A549 (cell line): ENCODE data around the gene DIP2A. TPM values are rescaled to one million over a fixed set of nuclear protein-coding genes. Genes with fewer than 3 reads are reported as not detected.

Experiments used
- ATAC-seq, 2 experiments: fragments of 200-7000 bp in 1 of 2; fragments of >200 bp in 1 of 2; cut with Nextera tagmentation in 1 of 2; cut with Tn5 transposase in 1 of 2; 3 replicates each; pipeline versions ENCODE4 v1.8.0 to v1.9.1; 2018 to 2020; ENCODE audit warnings: mild to moderate bottlenecking in 1 of 2, moderate library complexity in 1 of 2
- CTCF ChIA-PET: fragments of 300-600 bp; sonication (Branson Sonifier 250); formaldehyde crosslinking; extraction: SDS; loops from one replicate; lab custom pipeline; 2021; ENCODE audit warnings: antibody characterized with exemption, inconsistent platforms; lab: Yijun Ruan, JAX
- POLR2A ChIA-PET: fragments of 350-600 bp; formaldehyde crosslinking; extraction: SDS; loops from one replicate; lab custom pipeline; 2021; ENCODE audit warnings: antibody characterized with exemption, inconsistent platforms; lab: Yijun Ruan, JAX
- DNase-seq, 2 experiments: peaks; one replicate each; pipeline versions ENCODE4 v3.0.0 to v3.0.0-alpha.2; 2011 to 2016; ENCODE audit warnings: low read depth in 1 of 2, low spot score in 1 of 2
- FAIRE-seq: peaks from 2 replicates; lab custom pipeline; 2011; peaks lifted over from hg19 to GRCh38; lab: Jason Lieb, UNC
- H3K27ac ChIP-seq, 2 experiments: fragments of >200 bp; sonication (Bioruptor Twin); formaldehyde crosslinking; 3 replicates each; pipeline ENCODE4 v1.5.1; 2016 to 2017
- H3K4me1 ChIP-seq: fragments of >200 bp; sonication (Bioruptor Twin); formaldehyde crosslinking; 3 replicates; pipeline ENCODE4 v1.6.1; 2016
- H3K4me2 ChIP-seq: fragments of >200 bp; sonication (Bioruptor Twin); formaldehyde crosslinking; 3 replicates; pipeline ENCODE4 v1.6.1; 2016
- H3K4me3 ChIP-seq: fragments of >200 bp; sonication (Bioruptor Twin); formaldehyde crosslinking; 3 replicates; pipeline ENCODE4 v1.5.1; 2016
- H3K9me3 ChIP-seq: fragments of >200 bp; sonication (Bioruptor Twin); formaldehyde crosslinking; 3 replicates; pipeline ENCODE4 v1.6.1; 2016
- BHLHE40 ChIP-seq: IDR thresholded peaks from 2 replicates; pipeline ENCODE4 v1.6.1; 2012; ENCODE audit warnings: low read depth, low read length, inconsistent platforms
- CBX8 ChIP-seq: fragments of 200-600 bp; sonication (generic); IDR thresholded peaks from 2 replicates; pipeline ENCODE4 v1.6.1; 2016
- CEBPB ChIP-seq, 2 experiments: fragments of >200 bp in 1 of 2; sonication (Bioruptor Twin) in 1 of 2; formaldehyde crosslinking in 1 of 2; IDR thresholded peaks; 2 replicates each; pipeline ENCODE4 v1.6.1; 2012 to 2016
- E2F6 ChIP-seq: IDR thresholded peaks from 2 replicates; pipeline ENCODE4 v1.6.1; 2012; ENCODE audit warnings: low read depth, borderline replicate concordance
- EHMT2 ChIP-seq: fragments of 200-600 bp; sonication (generic); IDR thresholded peaks from 2 replicates; pipeline ENCODE4 v1.6.1; 2016; ENCODE audit warnings: antibody characterized with exemption, low read depth, mild to moderate bottlenecking, moderate library complexity
- HDAC2 ChIP-seq: fragments of 200-600 bp; sonication (generic); IDR thresholded peaks from 2 replicates; pipeline ENCODE4 v1.6.1; 2016
- HOXA7 ChIP-seq: fragments of 250-450 bp; sonication (Bioruptor Pico); IDR thresholded peaks from 2 replicates; pipeline ENCODE4 v1.5.0; 2020; ENCODE audit warnings: mild to moderate bottlenecking, moderate library complexity
- HOXB13 ChIP-seq: fragments of 250-450 bp; sonication (Bioruptor Pico); IDR thresholded peaks from 2 replicates; pipeline ENCODE4 v1.5.0; 2020; ENCODE audit warnings: low read depth, mild to moderate bottlenecking, moderate library complexity
- JUN ChIP-seq, 2 experiments: fragments of >200 bp; sonication (Bioruptor Twin); formaldehyde crosslinking; IDR thresholded peaks; 2 replicates in 1 of 2; 3 replicates in 1 of 2; pipeline ENCODE4 v1.6.1; 2016 to 2017
- KDM1A ChIP-seq: fragments of 200-600 bp; sonication (generic); IDR thresholded peaks from 2 replicates; pipeline ENCODE4 v1.6.1; 2016; ENCODE audit warnings: low read depth, mild to moderate bottlenecking
- KDM5A ChIP-seq: fragments of 200-600 bp; sonication (generic); IDR thresholded peaks from 2 replicates; pipeline ENCODE4 v1.6.1; 2016; ENCODE audit warnings: antibody characterized with exemption, mild to moderate bottlenecking
- NFE2L2 ChIP-seq: fragments of 150-350 bp; conservative IDR thresholded peaks from 2 replicates; pipeline ENCODE4 v1.6.1; 2014; ENCODE audit warnings: low read length
- PBX3 ChIP-seq: IDR thresholded peaks from 2 replicates; pipeline ENCODE4 v1.6.1; 2012
- PHF8 ChIP-seq: fragments of 200-600 bp; sonication (generic); IDR thresholded peaks from 2 replicates; pipeline ENCODE4 v1.6.1; 2016; ENCODE audit warnings: low read depth, mild to moderate bottlenecking, antibody characterized with exemption, moderate library complexity, borderline replicate concordance
- RARB ChIP-seq: fragments of 250-450 bp; sonication (Bioruptor Pico); IDR thresholded peaks from 2 replicates; pipeline ENCODE4 v1.8.0; 2021; ENCODE audit warnings: mild to moderate bottlenecking, moderate library complexity
- RCOR1 ChIP-seq: fragments of 150-350 bp; IDR thresholded peaks from 2 replicates; pipeline ENCODE4 v1.6.1; 2014; ENCODE audit warnings: antibody characterized with exemption, low read length, low read depth
- RFX5 ChIP-seq: fragments of 450-650 bp; IDR thresholded peaks from 2 replicates; pipeline ENCODE4 v1.7.1; 2014; ENCODE audit warnings: antibody characterized with exemption, mild to moderate bottlenecking, moderate library complexity
- SREBF2 ChIP-seq: fragments of 450-650 bp; IDR thresholded peaks from 2 replicates; pipeline ENCODE4 v1.6.1; 2014; ENCODE audit warnings: mild to moderate bottlenecking, moderate library complexity
- TP53 ChIP-seq: fragments of 250-450 bp; sonication (Bioruptor Pico); IDR thresholded peaks from 2 replicates; pipeline ENCODE4 v1.5.0; 2021; ENCODE audit warnings: mild to moderate bottlenecking, moderate library complexity
- ZC3H11A ChIP-seq: fragments of 450-650 bp; IDR thresholded peaks from 2 replicates; pipeline ENCODE4 v1.6.1; 2014; ENCODE audit warnings: antibody characterized with exemption, mild to moderate bottlenecking
- ZNF302 ChIP-seq: fragments of 250-450 bp; sonication (Bioruptor Pico); IDR thresholded peaks from 2 replicates; pipeline ENCODE4 v1.9.0; 2021; ENCODE audit warnings: inconsistent platforms, mild to moderate bottlenecking, moderate library complexity
- ZSCAN20 ChIP-seq: fragments of 250-450 bp; sonication (Bioruptor Pico); IDR thresholded peaks from 2 replicates; pipeline ENCODE4 v1.8.0; 2022; ENCODE audit warnings: mild to moderate bottlenecking, moderate library complexity
- WGBS: methylation state at CpG from one replicate; pipeline ENCODE4 v1.1.6; 2017; ENCODE audit errors: missing lambda C conversion rate; 5-methylcytosine and 5-hydroxymethylcytosine counted together
- polyA plus RNA-seq, 4 experiments: library from polyadenylated mRNA; depleted of rRNA in 3 of 4; stranded (reverse); fragments of >200 nt; fragmentation: RNase III in 1 of 4; extraction: RNeasy Plus Mini Kit Qiagen cat#74134 plus additional on column Dnase treatment in 1 of 4; gene quantifications; 2 replicates in 3 of 4; 3 replicates in 1 of 4; pipeline ENCODE4 v1.2.3, GENCODE V29; 2011 to 2017
- TF ChIP-seq, protein P1 (sequence below): fragments of 250-450 bp; sonication (Bioruptor Pico); IDR thresholded peaks from 2 replicates; pipeline ENCODE4 v1.5.0; 2020; ENCODE audit warnings: low read depth, mild to moderate bottlenecking, moderate library complexity
- TF ChIP-seq, protein P2 (sequence below): fragments of 200-600 bp; sonication (generic); IDR thresholded peaks from 2 replicates; pipeline ENCODE4 v1.6.1; 2016; ENCODE audit warnings: antibody characterized with exemption, mild to moderate bottlenecking, moderate library complexity
- TF ChIP-seq, protein P3 (sequence below): fragments of 450-650 bp; IDR thresholded peaks from 2 replicates; pipeline ENCODE4 v1.6.1; 2014; ENCODE audit warnings: antibody characterized with exemption

Gene DIP2A
- polyA plus RNA-seq, 2 of the 4 experiments (the other 2 are of a cell fraction) = 13.3 to 18.4 TPM

DNA sequence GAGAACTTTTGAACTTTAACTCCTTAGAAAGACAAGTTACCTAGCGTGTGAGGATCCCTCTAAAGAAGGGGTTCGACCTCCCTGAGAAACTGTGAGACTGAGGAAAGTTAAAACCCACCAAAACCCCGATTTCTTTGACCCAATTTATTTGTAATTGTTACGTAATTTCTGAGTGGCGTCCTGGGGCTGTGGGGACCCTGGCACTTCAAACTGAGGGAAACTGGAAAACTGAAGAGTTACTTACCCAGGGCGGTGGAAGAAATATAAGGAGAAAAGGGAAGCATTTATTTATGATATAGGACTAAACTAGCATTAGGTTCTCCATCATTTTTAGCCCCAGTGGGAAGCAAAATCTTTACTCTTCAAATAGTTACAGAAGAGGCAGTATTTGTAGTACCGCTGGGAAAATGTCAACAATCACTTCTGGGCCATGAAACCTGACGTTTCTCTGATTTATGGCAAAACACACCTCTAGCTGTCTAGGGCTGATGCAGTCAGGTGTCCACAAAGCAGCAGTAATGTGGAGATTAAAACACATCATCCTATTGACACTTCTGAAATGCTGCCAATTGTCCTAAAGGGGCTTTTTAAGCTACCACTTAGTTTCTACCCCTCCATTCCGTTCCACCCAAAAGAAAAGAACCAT, 145.8 kb downstream of the DIP2A start:
- Histone ChIP-seq H3K4me2 (no peak overlapping the region), H3K4me1 (no peaks in the 10 kb centered on the region), H3K4me3 (no peak overlapping the region), H3K27ac (no peak overlapping the region), H3K9me3 (no peaks in the 10 kb centered on the region)
- DNase-seq (no peak), FAIRE-seq (no peak), ATAC-seq (no peak)
- CTCF ChIA-PET = no interaction called here
- TF ChIP-seq, protein P1, sequence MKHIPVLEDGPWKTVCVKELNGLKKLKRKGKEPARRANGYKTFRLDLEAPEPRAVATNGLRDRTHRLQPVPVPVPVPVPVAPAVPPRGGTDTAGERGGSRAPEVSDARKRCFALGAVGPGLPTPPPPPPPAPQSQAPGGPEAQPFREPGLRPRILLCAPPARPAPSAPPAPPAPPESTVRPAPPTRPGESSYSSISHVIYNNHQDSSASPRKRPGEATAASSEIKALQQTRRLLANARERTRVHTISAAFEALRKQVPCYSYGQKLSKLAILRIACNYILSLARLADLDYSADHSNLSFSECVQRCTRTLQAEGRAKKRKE (CRISPR knock-in tag) = no peak
- TF ChIP-seq HOXA7 (no peak), E2F6 (no peak), PHF8 (no peak), NFE2L2 (no peak), PBX3 (no peak), HOXB13 (CRISPR knock-in tag) (no peak), KDM1A (no peak), CEBPB (IDR thresholded peaks at IDR 0.05) (no peak), TP53 (CRISPR knock-in tag) (no peak), ZNF302 (no peak), ZSCAN20 (CRISPR knock-in tag) (no peak), CBX8 (no peak)
- TF ChIP-seq, protein P2, sequence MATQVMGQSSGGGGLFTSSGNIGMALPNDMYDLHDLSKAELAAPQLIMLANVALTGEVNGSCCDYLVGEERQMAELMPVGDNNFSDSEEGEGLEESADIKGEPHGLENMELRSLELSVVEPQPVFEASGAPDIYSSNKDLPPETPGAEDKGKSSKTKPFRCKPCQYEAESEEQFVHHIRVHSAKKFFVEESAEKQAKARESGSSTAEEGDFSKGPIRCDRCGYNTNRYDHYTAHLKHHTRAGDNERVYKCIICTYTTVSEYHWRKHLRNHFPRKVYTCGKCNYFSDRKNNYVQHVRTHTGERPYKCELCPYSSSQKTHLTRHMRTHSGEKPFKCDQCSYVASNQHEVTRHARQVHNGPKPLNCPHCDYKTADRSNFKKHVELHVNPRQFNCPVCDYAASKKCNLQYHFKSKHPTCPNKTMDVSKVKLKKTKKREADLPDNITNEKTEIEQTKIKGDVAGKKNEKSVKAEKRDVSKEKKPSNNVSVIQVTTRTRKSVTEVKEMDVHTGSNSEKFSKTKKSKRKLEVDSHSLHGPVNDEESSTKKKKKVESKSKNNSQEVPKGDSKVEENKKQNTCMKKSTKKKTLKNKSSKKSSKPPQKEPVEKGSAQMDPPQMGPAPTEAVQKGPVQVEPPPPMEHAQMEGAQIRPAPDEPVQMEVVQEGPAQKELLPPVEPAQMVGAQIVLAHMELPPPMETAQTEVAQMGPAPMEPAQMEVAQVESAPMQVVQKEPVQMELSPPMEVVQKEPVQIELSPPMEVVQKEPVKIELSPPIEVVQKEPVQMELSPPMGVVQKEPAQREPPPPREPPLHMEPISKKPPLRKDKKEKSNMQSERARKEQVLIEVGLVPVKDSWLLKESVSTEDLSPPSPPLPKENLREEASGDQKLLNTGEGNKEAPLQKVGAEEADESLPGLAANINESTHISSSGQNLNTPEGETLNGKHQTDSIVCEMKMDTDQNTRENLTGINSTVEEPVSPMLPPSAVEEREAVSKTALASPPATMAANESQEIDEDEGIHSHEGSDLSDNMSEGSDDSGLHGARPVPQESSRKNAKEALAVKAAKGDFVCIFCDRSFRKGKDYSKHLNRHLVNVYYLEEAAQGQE = no peak
- TF ChIP-seq, protein P3, sequence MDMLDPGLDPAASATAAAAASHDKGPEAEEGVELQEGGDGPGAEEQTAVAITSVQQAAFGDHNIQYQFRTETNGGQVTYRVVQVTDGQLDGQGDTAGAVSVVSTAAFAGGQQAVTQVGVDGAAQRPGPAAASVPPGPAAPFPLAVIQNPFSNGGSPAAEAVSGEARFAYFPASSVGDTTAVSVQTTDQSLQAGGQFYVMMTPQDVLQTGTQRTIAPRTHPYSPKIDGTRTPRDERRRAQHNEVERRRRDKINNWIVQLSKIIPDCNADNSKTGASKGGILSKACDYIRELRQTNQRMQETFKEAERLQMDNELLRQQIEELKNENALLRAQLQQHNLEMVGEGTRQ = no peak
- POLR2A ChIA-PET = no interaction called here
- 59% methylated on average over 9 of the region's 9 CpGs for WGBS

- no peak within 1 kb of the TSS for H3K4me2 ChIP-seq
- DNase-seq (no peak), ATAC-seq (no peak), FAIRE-seq (no peak)
- no peak within 1 kb of the TSS for H3K27ac ChIP-seq
- WGBS = 75% methylated on average over 12 of the region's 15 CpGs
- ChIA-PET CTCF (interaction anchor here (1.8 kb wide), 1 partner anchor 10 kb away, joined by 5 read pairs; no protein-coding TSS in a partner anchor), POLR2A (no interaction called here)
- no peaks in the 10 kb centered on the region; the same call in 2 of the 3 replicates for H3K9me3 ChIP-seq
- no peak within 1 kb of the TSS for H3K4me3 ChIP-seq
- H3K4me1 ChIP-seq = no peaks in the 10 kb centered on the region
- TF ChIP-seq CEBPB (IDR thresholded peaks at IDR 0.05) = no peak
- TF ChIP-seq BHLHE40 = no peak
- TF ChIP-seq HOXA7 = no peak
- TF ChIP-seq ZSCAN20 (CRISPR knock-in tag) = no peak
- no peak for TF ChIP-seq RFX5
- no peak for TF ChIP-seq NFE2L2
- TF ChIP-seq ZC3H11A = no peak
- no peak for TF ChIP-seq SREBF2
- no peak for TF ChIP-seq JUN (IDR thresholded peaks at IDR 0.05)
- TF ChIP-seq RARB (CRISPR knock-in tag) = no peak
- no peak for TF ChIP-seq EHMT2
- no peak for TF ChIP-seq KDM5A
- TF ChIP-seq RCOR1 = no peak
- TF ChIP-seq HDAC2 = no peak
Measured at GRCh38 chr21:46604975-46605766, 146.5 kb downstream of the DIP2A start, which contains the start of gene S100B. S100B (minus strand) TSS chr21:46605082; CDS start chr21:46602415, 2,667 bp downstream.
